ENCODE measurements around the gene CAPN11. TPM values are rescaled to one million over a fixed set of nuclear protein-coding genes. Genes with fewer than 3 reads are reported as not detected.

The CAPN11 gene
- total and polyA plus RNA-seq, 2 of the 4 experiments (the other 2 are of a cell fraction), result not detected

DNA sequence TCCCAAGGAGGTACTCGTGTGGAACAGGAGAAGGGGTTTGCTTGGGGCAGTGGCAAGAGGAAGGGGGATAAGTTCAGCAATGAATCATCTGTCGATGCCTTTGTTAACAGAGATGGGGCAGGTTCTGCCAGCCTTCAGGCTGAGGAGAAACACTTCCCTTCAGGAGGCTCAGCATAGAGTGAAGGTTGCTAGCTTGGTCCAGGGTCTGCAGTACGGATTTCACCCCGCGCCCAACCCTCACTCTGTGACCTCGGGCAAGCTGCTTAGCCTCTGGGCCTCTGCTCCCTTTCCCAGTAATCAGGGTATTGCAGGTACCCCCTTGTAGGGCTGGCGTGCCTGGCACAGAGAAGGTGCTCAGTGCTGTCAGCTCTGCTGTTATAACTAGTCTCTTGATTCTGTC lies 7.5 kb downstream of the CAPN11 start:
- ChIA-PET CTCF (no interaction called here), POLR2A (ENCODE audit: unreplicated experiment) (no interaction called here)
- H3K27ac ChIP-seq (ENCODE audit: insufficient read depth, low read length), result no peak overlapping the region
- H2BK20ac ChIP-seq (ENCODE audit: low read depth, low read length), result no peak overlapping the region
- no peak overlapping the region for H2BK120ac ChIP-seq (ENCODE audit: low read depth, low read length)
- no peak overlapping the region for H3K9ac ChIP-seq (ENCODE audit: low read depth, low read length)
- no peak overlapping the region for H2AK9ac ChIP-seq (replicated peaks; ENCODE audit: low read depth, low read length, poor library complexity)
- no peaks in the 10 kb centered on the region for H3K36me3 ChIP-seq (ENCODE audit: control insufficient read depth, insufficient read depth, low read length)
- H3K14ac ChIP-seq (replicated peaks; ENCODE audit: low read depth, low read length), result no peak overlapping the region
- H2AFZ ChIP-seq (replicated peaks; ENCODE audit: low read length, poor library complexity), result no peak overlapping the region
- H3K4ac ChIP-seq (ENCODE audit: low read depth, low read length), result no peak overlapping the region
- H4K5ac ChIP-seq (ENCODE audit: low read depth, low read length), result no peak overlapping the region
- intact Hi-C loops (cut with micrococcal nuclease), result no loop called here
- no peak overlapping the region for H3K4me2 ChIP-seq (ENCODE audit: low read depth, low read length)
- no peak overlapping the region for H2BK5ac ChIP-seq (ENCODE audit: low read depth, low read length, poor library complexity, severe bottlenecking)
- H2BK15ac ChIP-seq (ENCODE audit: low read depth, low read length), result no peak overlapping the region
- H2AK5ac ChIP-seq (ENCODE audit: low read depth, low read length), result no peak overlapping the region
- H4K20me1 ChIP-seq (ENCODE audit: insufficient read depth, low read length), result no peaks in the 10 kb centered on the region
- DNase-seq (no peak), ATAC-seq (ENCODE audit: low read depth) (no peak)
- peaks cover 46% of the 10 kb centered on the region for H3K27me3 ChIP-seq (ENCODE audit: control insufficient read depth, insufficient read depth, low read length)
- H3K18ac ChIP-seq (ENCODE audit: low read depth, low read length), result no peak overlapping the region
- peaks cover 2% of the 10 kb centered on the region for H3K9me3 ChIP-seq (ENCODE audit: control insufficient read depth, insufficient read depth, low read length)
- H4K91ac ChIP-seq (ENCODE audit: insufficient read depth, low read depth, low read length), result no peak overlapping the region
- WGBS, 2 experiments (ENCODE audit: extremely low coverage in 2 of 2, insufficient read length in 1 of 2), result no CpG with 5 or more reads among the region's 7 CpGs
- no peaks in the 10 kb centered on the region for H3K4me1 ChIP-seq (ENCODE audit: control insufficient read depth, insufficient read depth, low read length)
- H3K56ac ChIP-seq (ENCODE audit: extremely low read depth, insufficient read depth, low read length), result no peak overlapping the region
- TF ChIP-seq MXI1 (IDR thresholded peaks at IDR 0.05; ENCODE audit: borderline replicate concordance, low read depth, low read length) (no peak), RFX5 (IDR thresholded peaks at IDR 0.05; ENCODE audit: low read depth, low read length) (no peak), FOS (IDR thresholded peaks at IDR 0.05; ENCODE audit: low read depth, low read length) (no peak), POLR2A (IDR thresholded peaks at IDR 0.05; ENCODE audit: low read depth, low read length) (no peak), USF2 (IDR thresholded peaks at IDR 0.05; ENCODE audit: low read depth, low read length) (no peak), MAFK (IDR thresholded peaks at IDR 0.05; ENCODE audit: low read depth, low read length) (no peak), SMC3 (IDR thresholded peaks at IDR 0.05; ENCODE audit: low read depth, low read length) (no peak), RCOR1 (IDR thresholded peaks at IDR 0.05; ENCODE audit: insufficient replicate concordance, low read length) (no peak), CEBPB (IDR thresholded peaks at IDR 0.05; ENCODE audit: low read depth, low read length) (no peak), CHD1 (IDR thresholded peaks at IDR 0.05; ENCODE audit: low read depth, low read length) (no peak), MAZ (IDR thresholded peaks at IDR 0.05; ENCODE audit: borderline replicate concordance, low read depth, low read length) (no peak)
- TF ChIP-seq, protein P1, sequence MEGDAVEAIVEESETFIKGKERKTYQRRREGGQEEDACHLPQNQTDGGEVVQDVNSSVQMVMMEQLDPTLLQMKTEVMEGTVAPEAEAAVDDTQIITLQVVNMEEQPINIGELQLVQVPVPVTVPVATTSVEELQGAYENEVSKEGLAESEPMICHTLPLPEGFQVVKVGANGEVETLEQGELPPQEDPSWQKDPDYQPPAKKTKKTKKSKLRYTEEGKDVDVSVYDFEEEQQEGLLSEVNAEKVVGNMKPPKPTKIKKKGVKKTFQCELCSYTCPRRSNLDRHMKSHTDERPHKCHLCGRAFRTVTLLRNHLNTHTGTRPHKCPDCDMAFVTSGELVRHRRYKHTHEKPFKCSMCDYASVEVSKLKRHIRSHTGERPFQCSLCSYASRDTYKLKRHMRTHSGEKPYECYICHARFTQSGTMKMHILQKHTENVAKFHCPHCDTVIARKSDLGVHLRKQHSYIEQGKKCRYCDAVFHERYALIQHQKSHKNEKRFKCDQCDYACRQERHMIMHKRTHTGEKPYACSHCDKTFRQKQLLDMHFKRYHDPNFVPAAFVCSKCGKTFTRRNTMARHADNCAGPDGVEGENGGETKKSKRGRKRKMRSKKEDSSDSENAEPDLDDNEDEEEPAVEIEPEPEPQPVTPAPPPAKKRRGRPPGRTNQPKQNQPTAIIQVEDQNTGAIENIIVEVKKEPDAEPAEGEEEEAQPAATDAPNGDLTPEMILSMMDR (conservative IDR thresholded peaks at IDR 0.05; ENCODE audit: low read depth, low read length), result no peak
- no peak overlapping the region for H3K23ac ChIP-seq (ENCODE audit: low read depth, low read length)
- BruUV-seq (replicated peaks), result no TSS peak
- in situ Hi-C loops (cut with MboI; ENCODE audit: low sequenced_read_pairs), result loop anchor here (10.0 kb wide), 1 partner anchor 169 kb away; no protein-coding TSS in a partner anchor
- no peaks in the 10 kb centered on the region for H3K9me1 ChIP-seq (ENCODE audit: insufficient read depth, low read length)
- no peak overlapping the region for H3K4me3 ChIP-seq (ENCODE audit: insufficient read depth, low read depth, low read length)
- H4K8ac ChIP-seq (ENCODE audit: low read depth in 2 of 2, low read length in 2 of 2), result no peak overlapping the region
- dilution Hi-C loops (cut with HindIII; ENCODE audit: low sequenced_read_pairs, unreplicated experiment), result no loop called here
- no peaks in the 10 kb centered on the region for H3K79me1 ChIP-seq (ENCODE audit: low read depth in 1 of 2, low read length in 2 of 2)
